Measurements from ENCODE around the gene ZDHHC4. TPM values are rescaled to one million over a fixed set of nuclear protein-coding genes. Genes with fewer than 3 reads are reported as not detected.

ZDHHC4 gene
- total RNA-seq, 3 donors from 2014 or later (not counting 1 experiment from before 2014, with no cell fraction given) = 29.4 to 37.6 (median 35.3) TPM

GRCh38 chr7:6530626-6531491 lies 46.4 kb upstream of the ZDHHC4 start:
- H3K4me3 ChIP-seq (ENCODE audit: low read length) = peak overlapping the region; percentile 58
- no peaks in the 10 kb centered on the region for H3K9me3 Mint-ChIP-seq

GRCh38 chr7:6531492-6532279 lies 45.6 kb upstream of the ZDHHC4 start:
- peak overlapping the region; percentile 58 for H3K4me3 ChIP-seq (ENCODE audit: low read length)
- no peaks in the 10 kb centered on the region for H3K9me3 ChIP-seq (ENCODE audit: control insufficient read depth, insufficient read depth, low read length)
- no peak for ATAC-seq
- no peak overlapping the region for H3K27ac Mint-ChIP-seq
- no peak for DNase-seq
- WGBS (ENCODE audit: insufficient coverage) = 62% methylated on average over 19 of the region's 19 CpGs
- H3K36me3 ChIP-seq (ENCODE audit: control insufficient read depth, insufficient read depth, low read length) = no peaks in the 10 kb centered on the region
- peaks cover 14% of the 10 kb centered on the region for H3K27me3 ChIP-seq (ENCODE audit: control insufficient read depth, insufficient read depth, low read length)
- H3K27me3 Mint-ChIP-seq (ENCODE audit: low read depth in 2 of 2) = peaks cover 10 to 35% of the 10 kb centered on the region in 2 donors
- H3K4me1 ChIP-seq (ENCODE audit: control insufficient read depth, insufficient read depth, low read length) = peaks cover 32% of the 10 kb centered on the region
- no peak overlapping the region for H3K27ac ChIP-seq (ENCODE audit: low read length)
- no peaks in the 10 kb centered on the region for H3K36me3 Mint-ChIP-seq
- intact Hi-C loops (cut with micrococcal nuclease) = no loop called here
- H3K9me3 Mint-ChIP-seq = no peaks in the 10 kb centered on the region
- TF ChIP-seq CTCF (IDR thresholded peaks at IDR 0.05) = no peak
- peaks cover 13 to 27% of the 10 kb centered on the region in 2 donors for H3K4me1 Mint-ChIP-seq
- H3K4me3 Mint-ChIP-seq = peak overlapping the region; percentile 47

More at GRCh38 chr7:6530626-6531491, 46.4 kb upstream of the ZDHHC4 start:
- H3K4me3 Mint-ChIP-seq = peak overlapping the region; percentile 78
- no peak for TF ChIP-seq CTCF (IDR thresholded peaks at IDR 0.05)
- Histone ChIP-seq H3K36me3 (ENCODE audit: control insufficient read depth, insufficient read depth, low read length) (no peaks in the 10 kb centered on the region), H3K4me1 (ENCODE audit: control insufficient read depth, insufficient read depth, low read length) (peaks cover 30% of the 10 kb centered on the region), H3K9me3 (ENCODE audit: control insufficient read depth, insufficient read depth, low read length) (no peaks in the 10 kb centered on the region), H3K27ac (ENCODE audit: low read length) (no peak overlapping the region), H3K27me3 (ENCODE audit: control insufficient read depth, insufficient read depth, low read length) (peaks cover 13% of the 10 kb centered on the region)
- no peaks in the 10 kb centered on the region for H3K36me3 Mint-ChIP-seq
- no peak overlapping the region for H3K27ac Mint-ChIP-seq
- ATAC-seq = peak; percentile 36 to 66 (median 65)
- intact Hi-C loops (cut with micrococcal nuclease) = no loop called here
- peaks cover 13 to 27% of the 10 kb centered on the region in 2 donors for H3K4me1 Mint-ChIP-seq
- WGBS (ENCODE audit: insufficient coverage) = 1% methylated on average over 74 of the region's 74 CpGs
- peaks cover 10 to 35% of the 10 kb centered on the region in 2 donors for H3K27me3 Mint-ChIP-seq (ENCODE audit: low read depth in 2 of 2)
- peak; percentile 30 to 76 for DNase-seq

GRCh38 chr7:6532516-6532915 lies 44.7 kb upstream of the ZDHHC4 start:
- peak overlapping the region; percentile 35 for H3K4me3 Mint-ChIP-seq
- intact Hi-C loops (cut with micrococcal nuclease) = no loop called here
- H3K27ac ChIP-seq (ENCODE audit: low read length) = no peak overlapping the region
- peaks cover 3 to 28% of the 10 kb centered on the region in 2 donors for H3K27me3 Mint-ChIP-seq (ENCODE audit: low read depth in 2 of 2)
- H3K9me3 Mint-ChIP-seq = no peaks in the 10 kb centered on the region
- peaks cover 8% of the 10 kb centered on the region for H3K27me3 ChIP-seq (ENCODE audit: control insufficient read depth, insufficient read depth, low read length)
- peaks cover 7 to 19% of the 10 kb centered on the region in 2 donors for H3K4me1 Mint-ChIP-seq
- no peak for TF ChIP-seq CTCF (IDR thresholded peaks at IDR 0.05)
- 89% methylated on average over 7 of the region's 7 CpGs for WGBS (ENCODE audit: insufficient coverage)
- no peak overlapping the region for H3K27ac Mint-ChIP-seq
- DNase-seq = no peak
- H3K4me1 ChIP-seq (ENCODE audit: control insufficient read depth, insufficient read depth, low read length) = peaks cover 27% of the 10 kb centered on the region
- no peaks in the 10 kb centered on the region for H3K36me3 ChIP-seq (ENCODE audit: control insufficient read depth, insufficient read depth, low read length)
- no peak overlapping the region for H3K4me3 ChIP-seq (ENCODE audit: low read length)
- H3K36me3 Mint-ChIP-seq = no peaks in the 10 kb centered on the region
- no peaks in the 10 kb centered on the region for H3K9me3 ChIP-seq (ENCODE audit: control insufficient read depth, insufficient read depth, low read length)
- no peak for ATAC-seq

Data from natural killer cell (primary cell).